DND-41 (cell line): Measurements from ENCODE around the gene BPIFB3.

Experiments
- CTCF ChIP-seq: IDR thresholded peaks from 2 replicates; pipeline ENCODE4 v1.5.1; 2012; ENCODE audit warnings: borderline replicate concordance, low read length, moderate library complexity, mild to moderate bottlenecking; ENCODE audit not compliant: poor library complexity, severe bottlenecking; ENCODE audit errors: extremely low read depth
- EZH2 ChIP-seq: IDR thresholded peaks from 3 replicates; pipeline ENCODE4 v1.6.1; 2012; ENCODE audit warnings: borderline replicate concordance, low read depth, mild to moderate bottlenecking, moderate library complexity, low read length, inconsistent platforms; ENCODE audit not compliant: severe bottlenecking

GRCh38 chr20:33070111-33071053 lies 16.7 kb downstream of the BPIFB3 start:
- TF ChIP-seq CTCF (no peak), EZH2 (no peak)
